Keratinocyte (primary cell): ENCODE measurements around the gene UBR2.

Experiments
- CTCF ChIP-seq, 3 experiments: IDR thresholded peaks in 1 of 3; conservative IDR thresholded peaks in 1 of 3; optimal IDR thresholded peaks in 1 of 3; 2 replicates in 2 of 3; 3 replicates in 1 of 3; pipeline versions ENCODE3 to v1.5.1; 2011; ENCODE audit warnings: low read length in 3 of 3, mild to moderate bottlenecking in 3 of 3, moderate library complexity in 2 of 3, control low read depth in 1 of 3, inconsistent platforms in 1 of 3; ENCODE audit not compliant: insufficient read depth in 2 of 3; ENCODE audit errors: extremely low read depth in 1 of 3
- EZH2 ChIP-seq: IDR thresholded peaks from one replicate; pipeline ENCODE4 v1.6.1; 2012; ENCODE audit warnings: inconsistent platforms, mild to moderate bottlenecking, low read length, moderate library complexity

- TF ChIP-seq EZH2 (no peak), CTCF (optimal IDR thresholded peaks at IDR 0.05 in 1 of 3, IDR thresholded peaks at IDR 0.05 in 1 of 3, conservative IDR thresholded peaks at IDR 0.05 in 1 of 3; ENCODE audit: extremely low read depth in 1 of 3, insufficient read depth in 2 of 3, low read length in 3 of 3) (no peak)
Measured at GRCh38 chr6:42644211-42644610, 80.4 kb downstream of the UBR2 start.
